Stomach (tissue), 9 donors: Measurements from ENCODE around the gene ARHGAP22. TPM values are rescaled to one million over a fixed set of nuclear protein-coding genes. Genes with fewer than 3 reads are reported as not detected.

Source experiments
- DNase-seq, 2 donors: peaks; one replicate each; pipeline versions ENCODE4 v3.0.0 to v3.0.0-alpha.2; 2013 to 2019
- H3K27ac ChIP-seq, 5 donors: fragments of 200-600 bp in 4 of 5; sonication (generic) in 4 of 5; one replicate each; pipeline ENCODE4 v1.5.1; 2013 to 2019; ENCODE audit warnings: mild to moderate bottlenecking in 1 of 5, moderate library complexity in 1 of 5
- H3K27me3 ChIP-seq, 3 donors: fragments of 200-600 bp; sonication (generic); one replicate each; pipeline ENCODE4 v1.5.1; 2017 to 2019; ENCODE audit warnings: mixed run types in 1 of 3
- H3K36me3 ChIP-seq, 4 donors: fragments of 200-600 bp; sonication (generic); 1 replicate in 3 of 4; 2 replicates in 1 of 4; pipeline ENCODE4 v1.5.1; 2016 to 2019
- H3K4me1 ChIP-seq, 4 donors: fragments of 200-600 bp; sonication (generic); one replicate each; pipeline ENCODE4 v1.5.1; 2016 to 2019
- H3K4me3 ChIP-seq, 4 donors: fragments of 200-600 bp; sonication (generic) in 3 of 4; one replicate each; pipeline ENCODE4 v1.5.1; 2016 to 2019; ENCODE audit warnings: mild to moderate bottlenecking in 1 of 4
- H3K9me3 ChIP-seq, 4 donors: fragments of 200-600 bp; sonication (generic); one replicate each; pipeline ENCODE4 v1.5.1; 2016 to 2019
- CTCF ChIP-seq, 7 experiments: fragments of 450-650 bp in 4 of 7; fragments of 200-600 bp in 3 of 7; sonication (generic) in 3 of 7; IDR thresholded peaks; one replicate each; pipeline ENCODE4 v1.5.1; 2016 to 2019; ENCODE audit warnings: antibody characterized with exemption in 7 of 7, control low read depth in 2 of 7, mild to moderate bottlenecking in 1 of 7
- EP300 ChIP-seq: sonication (generic); formaldehyde crosslinking; IDR thresholded peaks from one replicate; pipeline ENCODE4 v1.6.1; 2017; ENCODE audit warnings: antibody characterized with exemption
- POLR2A ChIP-seq, 4 donors: fragments of 450-650 bp; IDR thresholded peaks; one replicate each; pipeline ENCODE4 v1.6.1; 2016; ENCODE audit warnings: antibody characterized with exemption in 4 of 4, control low read depth in 2 of 4, mild to moderate bottlenecking in 1 of 4, moderate library complexity in 1 of 4
- POLR2AphosphoS5 ChIP-seq, 3 donors: sonication (generic); formaldehyde crosslinking; IDR thresholded peaks; one replicate each; pipeline ENCODE4 v1.6.1; 2016; ENCODE audit warnings: antibody characterized with exemption in 3 of 3
- WGBS, 5 donors: extraction: QIAGEN DNeasy Blood & Tissue Kit in 3 of 5; methylation state at CpG; one replicate each; pipeline versions ENCODE4 v1.1.5 to v1.1.7; 2013 to 2018; 5-methylcytosine and 5-hydroxymethylcytosine counted together
- intact Hi-C: fragments of 100-400 bp; cut with DNase I; formaldehyde crosslinking; loops from one replicate; pipeline ENCODE4 v1.15.1; 2023; ENCODE audit warnings: low total_unique reads
- polyA plus RNA-seq, 3 donors: library from polyadenylated mRNA; stranded (reverse); fragments of 200-250 nt; gene quantifications; one replicate each; pipeline ENCODE4 v1.2.3, GENCODE V29; 2013
- total RNA-seq, 5 donors: library from RNA; depleted of rRNA; stranded (reverse); fragments of >200 nt; gene quantifications; one replicate each; pipeline versions ENCODE4 v1.1.0 to v1.2.3, GENCODE V29; 2014 to 2016
- donor health status: healthy with polysubstance abuse.
- donor health status: Bipolar disorder and iron deficiency.
- donor health status: healthy.

ARHGAP22 gene
- total and polyA plus RNA-seq, 8 donors: 1.3 to 28.6 (median 2.2) TPM; not detected in 1

- Histone ChIP-seq H3K36me3 (no peaks in the 10 kb centered on the region), H3K4me3 (no peak overlapping the region), H3K4me1 (peaks cover 0 to 11% (median 0%) of the 10 kb centered on the region in 4 donors), H3K27me3 (no peaks in the 10 kb centered on the region), H3K27ac (no peak overlapping the region), H3K9me3 (peaks cover 0 to 2% (median 0%) of the 10 kb centered on the region in 4 donors)
- WGBS, 5 donors: 70 to 89% (median 83%) methylated on average over 4 to 5 of the region's 5 CpGs
- no peak for DNase-seq
- intact Hi-C loops: no loop called here
- no peak for TF ChIP-seq CTCF (IDR thresholded peaks at IDR 0.05)
- TF ChIP-seq POLR2A (IDR thresholded peaks at IDR 0.05): no peak
- no peak for TF ChIP-seq EP300
- TF ChIP-seq POLR2AphosphoS5 (IDR thresholded peaks at IDR 0.05): no peak
Measured at GRCh38 chr10:48580236-48580635, 24.6 kb downstream of the ARHGAP22 start.

- 51 to 63% (median 57%) methylated on average over 8 of the region's 8 CpGs for WGBS, 5 donors
- intact Hi-C loops: no loop called here
- H3K27ac ChIP-seq: no peak overlapping the region
Measured at GRCh38 chr10:48579251-48579960, 25.5 kb downstream of the ARHGAP22 start.

GRCh38 chr10:48577158-48577557, 27.7 kb downstream of the ARHGAP22 start:
- H3K27me3 ChIP-seq: no peaks in the 10 kb centered on the region
- intact Hi-C loops: no loop called here
- no peaks in the 10 kb centered on the region for H3K9me3 ChIP-seq
- peaks cover 0 to 11% (median 0%) of the 10 kb centered on the region in 4 donors for H3K4me1 ChIP-seq
- H3K27ac ChIP-seq: no peak overlapping the region
- H3K36me3 ChIP-seq: no peaks in the 10 kb centered on the region
- no peak for DNase-seq
- WGBS, 5 donors: 66 to 86% (median 71%) methylated on average over 5 of the region's 5 CpGs
- no peak overlapping the region for H3K4me3 ChIP-seq
- TF ChIP-seq CTCF (IDR thresholded peaks at IDR 0.05) (no peak), POLR2A (IDR thresholded peaks at IDR 0.05) (no peak), EP300 (no peak)

More at GRCh38 chr10:48579251-48579960, 25.5 kb downstream of the ARHGAP22 start:
- TF ChIP-seq EP300 (no peak), POLR2A (IDR thresholded peaks at IDR 0.05) (no peak), CTCF (IDR thresholded peaks at IDR 0.05) (no peak), POLR2AphosphoS5 (IDR thresholded peaks at IDR 0.05) (no peak)
- peaks cover 0 to 11% (median 0%) of the 10 kb centered on the region in 4 donors for H3K4me1 ChIP-seq
- peak in 1 of 2 donors; percentile 50 for DNase-seq
- H3K27me3 ChIP-seq: no peaks in the 10 kb centered on the region
- H3K4me3 ChIP-seq: no peak overlapping the region
- H3K36me3 ChIP-seq: no peaks in the 10 kb centered on the region
- H3K9me3 ChIP-seq: no peaks in the 10 kb centered on the region

- no peak for DNase-seq
- Histone ChIP-seq H3K36me3 (no peaks in the 10 kb centered on the region), H3K4me1 (peaks cover 0 to 11% (median 0%) of the 10 kb centered on the region in 4 donors), H3K27me3 (no peaks in the 10 kb centered on the region), H3K27ac (no peak overlapping the region), H3K9me3 (no peaks in the 10 kb centered on the region), H3K4me3 (no peak overlapping the region)
- 55 to 82% (median 72%) methylated on average over 2 of the region's 2 CpGs for WGBS, 5 donors
- TF ChIP-seq CTCF (IDR thresholded peaks at IDR 0.05) (no peak), POLR2A (IDR thresholded peaks at IDR 0.05) (no peak), EP300 (no peak), POLR2AphosphoS5 (IDR thresholded peaks at IDR 0.05) (no peak)
- intact Hi-C loops: no loop called here
Measured at GRCh38 chr10:48576501-48576900, 28.4 kb downstream of the ARHGAP22 start.
